HEK293T (cell line): ENCODE measurements around the gene FNDC11.

Source experiments
- ARNT ChIP-seq: fragments of 450-650 bp; IDR thresholded peaks from 2 replicates; pipeline ENCODE4 v1.6.1; 2017; ENCODE audit warnings: mild to moderate bottlenecking
- BHLHE40 ChIP-seq: fragments of 450-650 bp; IDR thresholded peaks from 2 replicates; pipeline ENCODE4 v1.6.1; 2016; ENCODE audit warnings: mild to moderate bottlenecking, moderate library complexity, borderline replicate concordance
- FOXM1 ChIP-seq: fragments of 450-650 bp; IDR thresholded peaks from 2 replicates; pipeline ENCODE4 v1.6.1; 2017; ENCODE audit warnings: mild to moderate bottlenecking, borderline replicate concordance
- HDGF ChIP-seq: fragments of 450-650 bp; IDR thresholded peaks from 2 replicates; pipeline ENCODE4 v1.6.1; 2017; ENCODE audit warnings: antibody characterized with exemption, borderline replicate concordance
- L3MBTL2 ChIP-seq: fragments of 450-650 bp; conservative IDR thresholded peaks from 2 replicates; pipeline ENCODE4 v1.6.1; 2016; ENCODE audit warnings: mild to moderate bottlenecking
- NFRKB ChIP-seq: fragments of 450-650 bp; IDR thresholded peaks from 2 replicates; pipeline ENCODE4 v1.6.1; 2016; ENCODE audit warnings: mild to moderate bottlenecking, moderate library complexity
- SUZ12 ChIP-seq: fragments of 450-650 bp; IDR thresholded peaks from 2 replicates; pipeline ENCODE4 v1.6.1; 2016; ENCODE audit warnings: mild to moderate bottlenecking
- ZNF384 ChIP-seq: fragments of 450-650 bp; IDR thresholded peaks from 2 replicates; pipeline ENCODE4 v1.6.1; 2016

GRCh38 chr20:63531686-63532448 lies 22.1 kb upstream of the FNDC11 start:
- TF ChIP-seq ARNT, result no peak
- TF ChIP-seq NFRKB, result no peak
- no peak for TF ChIP-seq HDGF
- TF ChIP-seq SUZ12, result no peak
- TF ChIP-seq FOXM1, result no peak
- no peak for TF ChIP-seq ZNF384
- no peak for TF ChIP-seq BHLHE40
- TF ChIP-seq L3MBTL2, result no peak
